NB4 (cell line): ENCODE data around the gene ZNF132.

Source experiments
- CTCF ChIP-seq: IDR thresholded peaks from one replicate; pipeline ENCODE4 v1.5.1; 2012; ENCODE audit warnings: low read depth, low read length
- MAX ChIP-seq: IDR thresholded peaks from 2 replicates; pipeline ENCODE4 v1.6.1; 2011; ENCODE audit warnings: low read depth, low read length
- POLR2A ChIP-seq: IDR thresholded peaks from 2 replicates; pipeline ENCODE4 v1.6.1; 2011; ENCODE audit warnings: mild to moderate bottlenecking; ENCODE audit not compliant: insufficient read length; ENCODE audit errors: extremely low read depth

DNA sequence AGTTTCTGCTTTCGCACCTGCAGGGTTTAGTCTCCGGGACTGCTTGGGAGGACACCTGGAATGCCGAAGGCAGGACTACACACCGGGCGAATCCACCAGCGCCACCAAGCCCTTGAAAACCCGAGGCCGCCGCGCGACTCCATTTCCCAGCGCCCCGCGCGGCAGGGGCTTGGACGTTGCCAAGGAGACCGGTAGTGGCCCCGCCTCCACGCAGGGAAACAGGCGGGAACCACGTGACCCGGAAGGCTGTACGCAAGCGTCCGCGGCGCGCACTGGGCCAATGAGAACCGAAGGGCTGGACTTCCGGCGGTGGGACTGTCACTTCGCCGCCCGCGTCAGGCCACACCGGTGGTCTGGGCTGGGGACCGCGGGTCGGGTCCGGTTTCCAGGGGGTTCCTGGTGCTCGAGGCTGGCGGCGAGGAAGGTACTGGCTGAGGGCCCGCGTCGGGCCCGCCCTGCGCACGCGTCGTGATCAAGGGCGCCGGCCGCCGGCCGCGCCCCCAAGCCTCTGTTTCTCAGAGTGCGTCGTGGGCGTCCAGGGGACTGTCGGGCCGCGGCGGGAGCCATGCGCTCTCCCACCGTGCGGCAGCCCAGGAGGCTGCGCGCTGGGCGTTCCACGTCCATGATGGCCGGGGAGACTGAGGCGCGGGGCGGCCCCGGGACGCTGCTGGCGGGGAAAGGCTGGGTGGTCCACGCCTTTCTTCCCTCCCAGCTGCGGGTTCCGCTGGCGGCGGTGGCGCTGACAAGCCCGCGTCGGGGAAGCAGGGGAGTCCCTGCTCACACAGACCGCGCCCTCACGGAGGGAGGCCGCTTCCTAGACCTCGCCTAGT, 27.0 kb upstream of the ZNF132 start, which contains the start of gene ZNF324:
- TF ChIP-seq CTCF: no peak
- peak; percentile 99 for TF ChIP-seq MAX
- peak; percentile 53 for TF ChIP-seq POLR2A
